Amniotic stem cell (primary cell): ENCODE measurements around the gene FGF14.
"Not testable (repeated sequence)": the region's sequence is repeated elsewhere in the genome, so short reads cannot be mapped to it uniquely, and the experiment has no call there.

Experiments used
- DNase-seq: peaks from one replicate; lab custom pipeline; 2025; lab: John Stamatoyannopoulos, UW

The FGF14 gene

GRCh38 chr13:102136735-102137296 lies 265.0 kb downstream of the FGF14 start:
- no peak for DNase-seq

- DNase-seq = no peak
Measured at GRCh38 chr13:102132777-102133295, 269.0 kb downstream of the FGF14 start.

GRCh38 chr13:102131246-102131645 lies 270.6 kb downstream of the FGF14 start:
- no peak for DNase-seq

- no peak for DNase-seq
Measured at GRCh38 chr13:102128216-102128810, 273.5 kb downstream of the FGF14 start.

- no peak for DNase-seq
Measured at GRCh38 chr13:102127153-102127552, 274.7 kb downstream of the FGF14 start.

GRCh38 chr13:102122147-102122546 lies 279.7 kb downstream of the FGF14 start:
- DNase-seq = no peak

GRCh38 chr13:102117175-102117831 lies 284.5 kb downstream of the FGF14 start:
- no peak for DNase-seq

- DNase-seq = no peak
Measured at GRCh38 chr13:102103469-102103868, 298.4 kb downstream of the FGF14 start.

GRCh38 chr13:102100234-102100633 lies 301.6 kb downstream of the FGF14 start:
- no peak for DNase-seq

- DNase-seq = no peak
Measured at GRCh38 chr13:102097708-102098107, 304.1 kb downstream of the FGF14 start.

GRCh38 chr13:102093288-102093687 lies 308.6 kb downstream of the FGF14 start:
- not testable (repeated sequence) for DNase-seq

GRCh38 chr13:102091231-102091630 lies 310.6 kb downstream of the FGF14 start:
- no peak for DNase-seq

GRCh38 chr13:102090532-102090931 lies 311.3 kb downstream of the FGF14 start:
- no peak for DNase-seq

- no peak for DNase-seq
Measured at GRCh38 chr13:102089722-102090121, 312.1 kb downstream of the FGF14 start.

GRCh38 chr13:102089177-102089576 lies 312.7 kb downstream of the FGF14 start:
- no peak for DNase-seq

GRCh38 chr13:102073251-102073650 lies 328.6 kb downstream of the FGF14 start:
- no peak for DNase-seq

- DNase-seq = no peak
Measured at GRCh38 chr13:102071711-102072110, 330.1 kb downstream of the FGF14 start.

GRCh38 chr13:102068323-102068722 lies 333.5 kb downstream of the FGF14 start:
- DNase-seq = not testable (repeated sequence)

GRCh38 chr13:102055090-102055779 lies 346.6 kb downstream of the FGF14 start:
- DNase-seq = no peak

GRCh38 chr13:102049853-102050252 lies 352.0 kb downstream of the FGF14 start:
- no peak for DNase-seq

- no peak for DNase-seq
Measured at GRCh38 chr13:102045731-102046130, 356.1 kb downstream of the FGF14 start.

GRCh38 chr13:102042746-102043145 lies 359.1 kb downstream of the FGF14 start:
- DNase-seq = no peak

- DNase-seq = no peak
Measured at GRCh38 chr13:102041544-102041943, 360.3 kb downstream of the FGF14 start.
